Mammary epithelial cell (primary cell): ENCODE results near the gene TARBP2.

Experiments used
- EZH2 ChIP-seq: IDR thresholded peaks from 2 replicates; pipeline ENCODE4 v1.6.1; 2012; ENCODE audit warnings: low read length, inconsistent platforms, borderline replicate concordance
- TF ChIP-seq, protein P1 (sequence below), 2 donors: IDR thresholded peaks in 1 of 2; conservative IDR thresholded peaks in 1 of 2; 2 replicates each; pipeline ENCODE4 v1.5.1; 2011 to 2012; ENCODE audit warnings: inconsistent platforms in 2 of 2, low read length in 2 of 2, mild to moderate bottlenecking in 2 of 2, control low read depth in 1 of 2, low read depth in 1 of 2; ENCODE audit not compliant: insufficient read depth in 1 of 2; ENCODE audit errors: extremely low read depth in 1 of 2

- TF ChIP-seq, protein P1, sequence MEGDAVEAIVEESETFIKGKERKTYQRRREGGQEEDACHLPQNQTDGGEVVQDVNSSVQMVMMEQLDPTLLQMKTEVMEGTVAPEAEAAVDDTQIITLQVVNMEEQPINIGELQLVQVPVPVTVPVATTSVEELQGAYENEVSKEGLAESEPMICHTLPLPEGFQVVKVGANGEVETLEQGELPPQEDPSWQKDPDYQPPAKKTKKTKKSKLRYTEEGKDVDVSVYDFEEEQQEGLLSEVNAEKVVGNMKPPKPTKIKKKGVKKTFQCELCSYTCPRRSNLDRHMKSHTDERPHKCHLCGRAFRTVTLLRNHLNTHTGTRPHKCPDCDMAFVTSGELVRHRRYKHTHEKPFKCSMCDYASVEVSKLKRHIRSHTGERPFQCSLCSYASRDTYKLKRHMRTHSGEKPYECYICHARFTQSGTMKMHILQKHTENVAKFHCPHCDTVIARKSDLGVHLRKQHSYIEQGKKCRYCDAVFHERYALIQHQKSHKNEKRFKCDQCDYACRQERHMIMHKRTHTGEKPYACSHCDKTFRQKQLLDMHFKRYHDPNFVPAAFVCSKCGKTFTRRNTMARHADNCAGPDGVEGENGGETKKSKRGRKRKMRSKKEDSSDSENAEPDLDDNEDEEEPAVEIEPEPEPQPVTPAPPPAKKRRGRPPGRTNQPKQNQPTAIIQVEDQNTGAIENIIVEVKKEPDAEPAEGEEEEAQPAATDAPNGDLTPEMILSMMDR (conservative IDR thresholded peaks at IDR 0.05 in 1 of 2, IDR thresholded peaks at IDR 0.05 in 1 of 2; ENCODE audit: extremely low read depth in 1 of 2, insufficient read depth in 1 of 2, low read depth in 1 of 2, low read length in 2 of 2): no peak
- TF ChIP-seq EZH2: no peak
Measured at GRCh38 chr12:53467082-53467481, 34.0 kb upstream of the TARBP2 start.
